ENCODE measurements around the gene RNLS. TPM values are rescaled to one million over a fixed set of nuclear protein-coding genes. Genes with fewer than 3 reads are reported as not detected.

Gene RNLS
- polyA plus RNA-seq, 3 donors, result 6.5 to 13.3 (median 10.8) TPM

GRCh38 chr10:88270871-88271713, 312.0 kb downstream of the RNLS start:
- no peak overlapping the region for H3K27ac ChIP-seq (ENCODE audit: low read depth, low read length)
- WGBS, 3 donors, result 69 to 77% (median 73%) methylated on average over 6 of the region's 6 CpGs

- 91 to 96% (median 95%) methylated on average over 9 of the region's 9 CpGs for WGBS, 3 donors
- no peak overlapping the region for H3K27ac ChIP-seq (ENCODE audit: low read depth, low read length)
These were observed 312.9 kb downstream of the RNLS start for GRCh38 chr10:88270061-88270808.

- 88 to 93% (median 90%) methylated on average over 5 of the region's 5 CpGs for WGBS, 3 donors
- H3K27ac ChIP-seq (ENCODE audit: low read depth, low read length), result no peak overlapping the region
These were observed 320.4 kb downstream of the RNLS start for GRCh38 chr10:88262591-88263234.

GRCh38 chr10:88261152-88261551, 322.0 kb downstream of the RNLS start:
- no peak overlapping the region for H3K27ac ChIP-seq (ENCODE audit: low read depth, low read length)

GRCh38 chr10:88260329-88261051, 322.6 kb downstream of the RNLS start:
- WGBS, 3 donors, result 94 to 100% (median 97%) methylated on average over 1 of the region's 1 CpG
- no peak overlapping the region for H3K27ac ChIP-seq (ENCODE audit: low read depth, low read length)

- WGBS, 3 donors, result 97 to 98% (median 97%) methylated on average over 6 of the region's 6 CpGs
These were observed 323.7 kb downstream of the RNLS start for GRCh38 chr10:88259381-88259780.

GRCh38 chr10:88256886-88257285, 326.2 kb downstream of the RNLS start:
- WGBS, 3 donors, result 61 to 78% (median 68%) methylated on average over 4 of the region's 4 CpGs
- no peak overlapping the region for H3K27ac ChIP-seq (ENCODE audit: low read depth, low read length)

More at GRCh38 chr10:88259381-88259780, 323.7 kb downstream of the RNLS start:
- no peak overlapping the region for H3K27ac ChIP-seq (ENCODE audit: low read depth, low read length)

- H3K27ac ChIP-seq (ENCODE audit: low read depth, low read length), result no peak overlapping the region
- WGBS, 3 donors, result 64 to 89% (median 74%) methylated on average over 20 of the region's 20 CpGs
These were observed 327.0 kb downstream of the RNLS start for GRCh38 chr10:88256013-88256680.

- no peak overlapping the region for H3K27ac ChIP-seq (ENCODE audit: low read depth, low read length)
- 50 to 90% (median 84%) methylated on average over 1 of the region's 1 CpG for WGBS, 3 donors
These were observed 329.0 kb downstream of the RNLS start for GRCh38 chr10:88254091-88254490.

GRCh38 chr10:88253622-88254021, 329.5 kb downstream of the RNLS start:
- 35 to 76% (median 50%) methylated on average over 2 of the region's 2 CpGs for WGBS, 3 donors
- no peak overlapping the region for H3K27ac ChIP-seq (ENCODE audit: low read depth, low read length)

- H3K27ac ChIP-seq (ENCODE audit: low read depth, low read length), result no peak overlapping the region
- 85 to 87% (median 86%) methylated on average over 3 of the region's 3 CpGs for WGBS, 3 donors
These were observed 330.0 kb downstream of the RNLS start for GRCh38 chr10:88253128-88253527.

- 91 to 98% (median 95%) methylated on average over 2 of the region's 2 CpGs for WGBS, 3 donors
- no peak overlapping the region for H3K27ac ChIP-seq (ENCODE audit: low read depth, low read length)
These were observed 333.7 kb downstream of the RNLS start for GRCh38 chr10:88249450-88249849.

- 78 to 89% (median 85%) methylated on average over 4 of the region's 4 CpGs for WGBS, 3 donors
- H3K27ac ChIP-seq (ENCODE audit: low read depth, low read length), result no peak overlapping the region
These were observed 336.4 kb downstream of the RNLS start for GRCh38 chr10:88246675-88247074.

GRCh38 chr10:88245974-88246511, 337.1 kb downstream of the RNLS start:
- H3K27ac ChIP-seq (ENCODE audit: low read depth, low read length), result no peak overlapping the region
- WGBS, 3 donors, result 41 to 66% (median 50%) methylated on average over 4 of the region's 4 CpGs

- 81 to 91% (median 83%) methylated on average over 9 of the region's 9 CpGs for WGBS, 3 donors
- H3K27ac ChIP-seq (ENCODE audit: low read depth, low read length), result no peak overlapping the region
These were observed 338.1 kb downstream of the RNLS start for GRCh38 chr10:88244781-88245625.

- H3K27ac ChIP-seq (ENCODE audit: low read depth, low read length), result no peak overlapping the region
- 23 to 41% (median 32%) methylated on average over 12 of the region's 12 CpGs for WGBS, 3 donors
These were observed 339.0 kb downstream of the RNLS start for GRCh38 chr10:88243836-88244730.
